Kidney epithelial cell (primary cell): Measurements from ENCODE around the gene MGMT. TPM values are rescaled to one million over a fixed set of nuclear protein-coding genes. Genes with fewer than 3 reads are reported as not detected.

ENCODE experiments used
- DNase-seq: peaks from one replicate; pipeline ENCODE4 v3.0.0-alpha.2; 2010; ENCODE audit warnings: low read depth
- H3K27me3 ChIP-seq: 2 replicates; pipeline ENCODE4 v1.6.0; 2011; ENCODE audit warnings: low read length; ENCODE audit not compliant: control insufficient read depth, insufficient read depth
- H3K36me3 ChIP-seq: 2 replicates; pipeline ENCODE4 v1.5.1; 2011; ENCODE audit warnings: low read length; ENCODE audit not compliant: control insufficient read depth, insufficient read depth
- H3K4me3 ChIP-seq: 2 replicates; pipeline ENCODE4 v1.5.1; 2011; ENCODE audit warnings: low read depth, mild to moderate bottlenecking, control low read depth, low read length
- total RNA-seq: library from RNA; depleted of rRNA; stranded (reverse); fragments of >200 nt; gene quantifications from 2 replicates; pipeline ENCODE4 v1.2.3, GENCODE V29; 2015
- TF ChIP-seq, protein P1 (sequence below): IDR thresholded peaks from 2 replicates; pipeline ENCODE4 v1.5.1; 2011; ENCODE audit warnings: mild to moderate bottlenecking, moderate library complexity, low read length, control low read depth, inconsistent platforms; ENCODE audit not compliant: insufficient read depth, poor library complexity, severe bottlenecking

MGMT gene
- total RNA-seq, 1 donor from 2014 or later: 36.1 TPM

DNA sequence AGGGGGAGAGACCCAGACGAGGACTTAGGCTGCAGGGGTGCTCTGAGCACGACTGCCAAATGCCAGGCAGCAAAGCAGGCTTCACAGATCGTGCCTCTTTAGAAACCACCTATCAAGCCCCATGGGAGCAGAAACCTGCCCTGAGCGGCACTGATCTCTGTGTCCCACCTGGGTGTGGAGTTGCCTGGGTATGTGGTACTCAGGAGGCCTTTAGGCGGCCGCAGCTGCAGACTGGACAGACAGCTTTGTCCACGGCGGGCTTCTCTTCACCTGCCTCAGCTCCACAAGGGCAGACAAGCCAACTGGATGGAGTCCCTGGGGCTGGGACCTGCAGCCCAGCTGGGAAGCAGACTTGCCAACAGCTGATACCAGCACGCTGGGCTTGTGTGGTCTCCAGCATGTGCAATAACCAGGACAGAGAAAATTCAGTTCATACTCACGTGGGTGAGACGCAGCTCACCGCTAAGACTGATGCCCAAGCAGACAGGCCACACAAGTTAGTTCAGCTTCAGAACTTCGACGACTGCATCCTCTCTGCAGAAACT lies 333.8 kb downstream of the MGMT start:
- Histone ChIP-seq H3K27me3 (no peaks in the 10 kb centered on the region), H3K4me3 (no peak overlapping the region), H3K36me3 (no peaks in the 10 kb centered on the region)
- no peak for DNase-seq
- TF ChIP-seq, protein P1, sequence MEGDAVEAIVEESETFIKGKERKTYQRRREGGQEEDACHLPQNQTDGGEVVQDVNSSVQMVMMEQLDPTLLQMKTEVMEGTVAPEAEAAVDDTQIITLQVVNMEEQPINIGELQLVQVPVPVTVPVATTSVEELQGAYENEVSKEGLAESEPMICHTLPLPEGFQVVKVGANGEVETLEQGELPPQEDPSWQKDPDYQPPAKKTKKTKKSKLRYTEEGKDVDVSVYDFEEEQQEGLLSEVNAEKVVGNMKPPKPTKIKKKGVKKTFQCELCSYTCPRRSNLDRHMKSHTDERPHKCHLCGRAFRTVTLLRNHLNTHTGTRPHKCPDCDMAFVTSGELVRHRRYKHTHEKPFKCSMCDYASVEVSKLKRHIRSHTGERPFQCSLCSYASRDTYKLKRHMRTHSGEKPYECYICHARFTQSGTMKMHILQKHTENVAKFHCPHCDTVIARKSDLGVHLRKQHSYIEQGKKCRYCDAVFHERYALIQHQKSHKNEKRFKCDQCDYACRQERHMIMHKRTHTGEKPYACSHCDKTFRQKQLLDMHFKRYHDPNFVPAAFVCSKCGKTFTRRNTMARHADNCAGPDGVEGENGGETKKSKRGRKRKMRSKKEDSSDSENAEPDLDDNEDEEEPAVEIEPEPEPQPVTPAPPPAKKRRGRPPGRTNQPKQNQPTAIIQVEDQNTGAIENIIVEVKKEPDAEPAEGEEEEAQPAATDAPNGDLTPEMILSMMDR: no peak

DNA sequence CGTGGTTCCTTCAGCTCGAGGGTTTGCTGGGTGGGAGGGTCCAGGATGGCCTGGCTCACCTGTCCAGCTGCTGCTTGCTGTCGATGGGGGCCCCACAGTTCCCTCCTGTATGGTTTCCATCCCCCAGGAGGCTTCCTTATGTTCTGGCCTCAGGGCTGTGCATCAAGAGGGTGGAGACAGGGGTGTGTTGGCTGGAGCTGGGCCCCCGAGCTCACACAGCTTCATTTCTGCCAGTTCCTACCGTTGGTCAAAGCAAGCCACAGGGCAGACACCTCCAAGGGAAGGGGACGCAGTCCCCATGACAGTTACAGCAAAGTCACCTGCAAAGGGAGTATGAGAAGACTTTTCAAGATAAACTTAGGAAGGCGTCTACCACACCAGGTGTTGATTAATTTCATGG lies 340.2 kb downstream of the MGMT start:
- Histone ChIP-seq H3K36me3 (no peaks in the 10 kb centered on the region), H3K27me3 (no peaks in the 10 kb centered on the region), H3K4me3 (no peak overlapping the region)
- DNase-seq: no peak
- TF ChIP-seq, protein P1: no peak

DNA sequence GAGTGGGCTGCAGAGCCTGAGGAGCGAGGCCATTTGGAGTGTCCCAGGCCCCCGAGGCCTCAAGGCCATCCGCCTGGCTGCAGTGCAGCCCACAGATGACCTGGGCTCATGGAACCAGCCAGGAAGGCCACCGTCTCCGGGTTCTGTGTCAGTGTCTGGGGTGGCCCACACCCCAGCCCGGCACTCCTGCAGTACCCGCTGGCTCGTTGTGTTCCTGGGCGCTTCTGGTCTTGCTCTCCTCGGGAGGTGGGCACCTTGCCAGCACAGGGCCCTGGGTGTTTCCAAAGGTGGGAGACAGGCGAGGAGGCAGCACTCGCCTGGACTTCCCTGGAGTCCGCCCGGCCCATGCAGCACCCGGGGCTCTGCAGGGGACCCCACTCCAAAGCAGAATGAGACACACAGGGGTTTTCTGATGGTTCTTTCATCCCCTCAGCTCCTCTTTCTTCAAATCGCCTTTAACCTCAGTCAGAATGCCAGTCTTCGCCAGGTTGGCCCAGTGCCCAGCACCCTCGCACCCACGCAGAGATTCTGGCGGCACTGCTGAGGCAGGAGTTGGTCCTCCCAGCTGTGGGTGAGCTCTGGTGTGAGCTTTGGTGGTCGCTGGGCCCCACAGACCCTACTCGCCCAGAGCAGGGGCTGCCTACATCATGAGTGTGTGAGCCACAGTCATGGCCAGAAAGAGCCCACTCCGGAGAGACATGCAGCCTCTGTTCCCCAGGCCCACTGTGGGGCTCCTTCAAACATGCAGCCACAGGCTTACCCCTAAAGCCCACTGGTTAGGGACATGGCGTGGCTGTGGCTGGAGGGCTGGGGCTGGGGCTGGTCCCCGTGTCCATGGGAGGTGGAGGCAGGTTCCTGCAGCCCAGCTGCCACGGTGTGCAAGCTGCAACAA lies 341.3 kb downstream of the MGMT start:
- TF ChIP-seq, protein P1: no peak
- no peak for DNase-seq
- Histone ChIP-seq H3K4me3 (no peak overlapping the region), H3K27me3 (no peaks in the 10 kb centered on the region), H3K36me3 (no peaks in the 10 kb centered on the region)

DNA sequence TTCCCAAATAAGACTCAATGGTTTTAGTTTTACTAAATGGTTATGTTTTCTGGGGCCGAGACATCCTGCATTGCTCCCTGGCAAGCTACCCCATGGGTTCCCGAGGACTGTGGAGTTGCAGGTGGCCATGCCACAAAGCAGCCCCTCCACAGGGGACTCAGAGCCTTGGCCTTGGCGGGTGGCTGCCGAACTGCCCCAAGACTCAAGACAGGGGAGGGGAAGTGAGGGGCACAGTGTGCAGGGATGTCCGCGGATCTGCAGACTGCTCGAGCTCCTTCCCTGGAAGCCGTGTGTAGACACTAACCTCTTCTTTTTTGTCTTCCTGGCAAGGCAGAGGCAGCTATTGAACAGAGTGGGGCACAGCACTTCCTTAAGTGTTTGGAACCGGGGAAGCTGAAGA lies 342.4 kb downstream of the MGMT start:
- no peak for DNase-seq
- H3K27me3 ChIP-seq: no peaks in the 10 kb centered on the region
- no peaks in the 10 kb centered on the region for H3K36me3 ChIP-seq
- H3K4me3 ChIP-seq: no peak overlapping the region
- TF ChIP-seq, protein P1: no peak

DNA sequence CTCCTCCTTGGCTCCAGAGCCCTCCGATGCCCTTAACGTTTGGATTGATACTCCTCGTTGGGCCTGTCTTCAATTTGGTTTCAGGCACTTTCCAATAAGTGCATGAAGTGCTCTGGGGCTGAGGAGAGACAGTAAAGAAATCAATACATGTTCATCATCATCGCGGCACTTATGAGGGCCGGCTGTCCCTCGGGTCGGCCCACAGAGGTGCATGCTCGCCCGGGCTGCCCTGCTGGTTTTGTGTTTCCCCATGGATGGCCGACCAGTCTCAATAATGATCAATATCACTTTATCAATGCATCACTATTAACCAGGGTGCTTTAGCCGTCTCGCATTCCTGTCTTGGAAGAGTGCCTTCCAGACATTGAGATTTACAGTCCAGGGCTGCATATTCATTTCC lies 342.8 kb downstream of the MGMT start:
- Histone ChIP-seq H3K27me3 (no peaks in the 10 kb centered on the region), H3K36me3 (no peaks in the 10 kb centered on the region), H3K4me3 (no peak overlapping the region)
- TF ChIP-seq, protein P1: no peak
- DNase-seq: no peak

DNA sequence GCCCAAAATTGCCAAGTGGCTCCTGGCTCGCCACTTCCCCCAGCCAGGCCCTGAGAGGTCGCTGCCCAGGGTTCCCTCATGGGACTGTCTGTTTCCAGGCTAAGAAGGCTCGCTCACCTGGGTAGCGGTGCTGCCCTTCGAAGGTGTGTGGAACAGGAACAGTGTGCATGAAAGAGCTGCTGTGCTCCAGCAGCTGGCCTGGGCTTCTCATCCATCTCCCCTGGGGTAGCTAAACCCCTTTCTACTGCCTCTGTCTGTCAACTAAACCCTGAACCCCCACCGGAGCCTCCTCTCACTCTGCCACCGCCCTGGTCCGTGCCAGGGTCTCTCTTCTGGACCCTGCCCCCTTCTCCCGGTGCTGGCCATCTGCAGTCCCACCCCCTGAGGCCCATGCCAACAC lies 344.2 kb downstream of the MGMT start:
- TF ChIP-seq, protein P1: no peak
- no peak for DNase-seq
- H3K27me3 ChIP-seq: no peaks in the 10 kb centered on the region
- H3K4me3 ChIP-seq: no peak overlapping the region
- H3K36me3 ChIP-seq: no peaks in the 10 kb centered on the region
